Measurements from ENCODE around the gene KDM4C. TPM values are rescaled to one million over a fixed set of nuclear protein-coding genes. Genes with fewer than 3 reads are reported as not detected.

Gene KDM4C
- polyA plus RNA-seq, 1 donor (not counting 4 experiments of a cell fraction or from before 2014, with no cell fraction given), result 17.2 TPM

DNA sequence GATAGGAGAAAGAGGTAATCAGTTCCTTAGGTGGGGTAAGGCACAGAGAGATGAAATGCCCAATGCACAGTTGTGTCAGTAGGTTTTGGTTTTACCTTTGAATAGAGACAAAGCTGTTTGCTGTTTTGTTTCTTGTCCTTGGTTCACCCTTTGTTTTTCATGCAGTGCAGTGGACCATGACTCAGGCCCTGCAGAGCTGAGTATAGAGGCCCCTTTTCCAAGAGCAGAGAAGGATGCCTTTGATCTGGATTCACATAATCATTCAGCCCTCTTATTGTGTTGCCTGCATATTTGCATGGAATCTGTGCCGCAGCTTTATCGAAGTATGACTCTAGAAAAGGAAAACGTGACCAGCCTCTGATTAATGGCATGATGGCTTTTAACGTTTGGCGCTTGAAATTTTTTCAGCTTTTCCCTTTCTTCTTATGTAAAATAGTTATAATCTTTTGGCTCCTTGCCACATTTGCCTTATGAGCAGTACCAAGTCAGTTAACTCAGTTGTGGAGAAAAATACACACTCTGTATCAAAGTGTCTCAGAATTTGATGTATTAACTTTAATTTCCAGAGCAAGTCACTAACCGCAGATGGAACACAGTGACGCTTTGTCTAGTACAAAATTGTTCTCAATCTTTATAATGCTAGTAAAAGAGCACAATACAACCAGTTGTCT, 197.6 kb downstream of the KDM4C start:
- Histone ChIP-seq H3K79me2 (ENCODE audit: control insufficient read depth, insufficient read depth, low read length) (no peaks in the 10 kb centered on the region), H3K9me3 (ENCODE audit: control insufficient read depth, low read depth, low read length) (no peaks in the 10 kb centered on the region), H3K9me1 (ENCODE audit: control insufficient read depth, extremely low read depth, insufficient read depth, low read length) (no peaks in the 10 kb centered on the region), H2AFZ (ENCODE audit: control insufficient read depth, low read length) (no peak overlapping the region), H3K36me3 (ENCODE audit: control insufficient read depth in 2 of 2, extremely low read depth in 1 of 2, insufficient read depth in 2 of 2, low read length in 2 of 2) (peaks cover 0 to 2% of the 10 kb centered on the region in 2 experiments), H3K4me3 (ENCODE audit: control insufficient read depth in 2 of 3, extremely low read depth in 1 of 3, insufficient read depth in 2 of 3, low read depth in 1 of 3, low read length in 3 of 3) (no peak overlapping the region), H3K4me1 (ENCODE audit: control insufficient read depth, extremely low read depth, insufficient read depth, low read length) (no peaks in the 10 kb centered on the region), H3K4me2 (ENCODE audit: control insufficient read depth, extremely low read depth, insufficient read depth, low read depth, low read length) (no peak overlapping the region), H4K20me1 (ENCODE audit: control insufficient read depth, extremely low read depth, insufficient read depth, low read length) (no peaks in the 10 kb centered on the region), H3K27me3 (ENCODE audit: control insufficient read depth, extremely low read depth, insufficient read depth, low read length) (no peaks in the 10 kb centered on the region), H3K27ac (ENCODE audit: control insufficient read depth, insufficient read depth, low read length) (no peak overlapping the region), H3K9ac (ENCODE audit: control insufficient read depth, extremely low read depth, insufficient read depth, low read length) (no peak overlapping the region)
- DNase-seq (ENCODE audit: low read depth, low spot score) (no peak), FAIRE-seq (no peak)
- dilution Hi-C loops (cut with MboI; ENCODE audit: extremely low pct_ligation_motif_present, low sequenced_read_pairs), result no loop called here
- TF ChIP-seq, protein P1, sequence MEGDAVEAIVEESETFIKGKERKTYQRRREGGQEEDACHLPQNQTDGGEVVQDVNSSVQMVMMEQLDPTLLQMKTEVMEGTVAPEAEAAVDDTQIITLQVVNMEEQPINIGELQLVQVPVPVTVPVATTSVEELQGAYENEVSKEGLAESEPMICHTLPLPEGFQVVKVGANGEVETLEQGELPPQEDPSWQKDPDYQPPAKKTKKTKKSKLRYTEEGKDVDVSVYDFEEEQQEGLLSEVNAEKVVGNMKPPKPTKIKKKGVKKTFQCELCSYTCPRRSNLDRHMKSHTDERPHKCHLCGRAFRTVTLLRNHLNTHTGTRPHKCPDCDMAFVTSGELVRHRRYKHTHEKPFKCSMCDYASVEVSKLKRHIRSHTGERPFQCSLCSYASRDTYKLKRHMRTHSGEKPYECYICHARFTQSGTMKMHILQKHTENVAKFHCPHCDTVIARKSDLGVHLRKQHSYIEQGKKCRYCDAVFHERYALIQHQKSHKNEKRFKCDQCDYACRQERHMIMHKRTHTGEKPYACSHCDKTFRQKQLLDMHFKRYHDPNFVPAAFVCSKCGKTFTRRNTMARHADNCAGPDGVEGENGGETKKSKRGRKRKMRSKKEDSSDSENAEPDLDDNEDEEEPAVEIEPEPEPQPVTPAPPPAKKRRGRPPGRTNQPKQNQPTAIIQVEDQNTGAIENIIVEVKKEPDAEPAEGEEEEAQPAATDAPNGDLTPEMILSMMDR (optimal IDR thresholded peaks at IDR 0.05 in 1 of 3, IDR thresholded peaks at IDR 0.05 in 1 of 3, conservative IDR thresholded peaks at IDR 0.05 in 1 of 3; ENCODE audit: extremely low read depth in 1 of 3, insufficient read depth in 2 of 3, low read length in 3 of 3), result no peak
- TF ChIP-seq EZH2 (IDR thresholded peaks at IDR 0.05; ENCODE audit: low read length), result no peak

DNA sequence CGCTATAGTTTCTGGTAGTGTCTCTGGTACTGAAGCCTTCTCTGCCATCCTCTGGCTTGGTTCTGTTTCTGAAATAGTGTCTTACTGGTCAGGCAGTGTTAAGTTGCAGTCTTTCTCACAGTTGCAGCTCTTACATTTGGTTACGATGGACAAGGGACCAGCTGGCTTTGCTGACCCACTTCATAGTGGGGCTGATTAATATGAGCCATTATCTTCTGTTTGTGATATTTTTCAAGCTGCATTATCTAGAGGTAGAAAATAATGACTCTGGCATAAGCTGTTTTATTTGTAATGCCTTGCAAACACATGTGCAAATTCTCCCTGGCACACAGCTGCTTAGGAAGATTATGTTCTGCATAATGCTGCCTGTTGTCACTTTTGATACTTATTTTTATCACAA, 199.1 kb downstream of the KDM4C start:
- Histone ChIP-seq H4K20me1 (ENCODE audit: control insufficient read depth, extremely low read depth, insufficient read depth, low read length) (no peaks in the 10 kb centered on the region), H3K4me2 (ENCODE audit: control insufficient read depth, extremely low read depth, insufficient read depth, low read depth, low read length) (no peak overlapping the region), H3K4me3 (ENCODE audit: control insufficient read depth in 2 of 3, extremely low read depth in 1 of 3, insufficient read depth in 2 of 3, low read depth in 1 of 3, low read length in 3 of 3) (no peak overlapping the region), H3K4me1 (ENCODE audit: control insufficient read depth, extremely low read depth, insufficient read depth, low read length) (no peaks in the 10 kb centered on the region), H3K27ac (ENCODE audit: control insufficient read depth, insufficient read depth, low read length) (no peak overlapping the region), H2AFZ (ENCODE audit: control insufficient read depth, low read length) (no peak overlapping the region), H3K79me2 (ENCODE audit: control insufficient read depth, insufficient read depth, low read length) (no peaks in the 10 kb centered on the region), H3K9ac (ENCODE audit: control insufficient read depth, extremely low read depth, insufficient read depth, low read length) (no peak overlapping the region), H3K36me3 (ENCODE audit: control insufficient read depth in 2 of 2, extremely low read depth in 1 of 2, insufficient read depth in 2 of 2, low read length in 2 of 2) (peaks cover 0 to 2% of the 10 kb centered on the region in 2 experiments), H3K9me3 (ENCODE audit: control insufficient read depth, low read depth, low read length) (no peaks in the 10 kb centered on the region), H3K9me1 (ENCODE audit: control insufficient read depth, extremely low read depth, insufficient read depth, low read length) (no peaks in the 10 kb centered on the region), H3K27me3 (ENCODE audit: control insufficient read depth, extremely low read depth, insufficient read depth, low read length) (no peaks in the 10 kb centered on the region)
- no peak for FAIRE-seq
- TF ChIP-seq, protein P1 (optimal IDR thresholded peaks at IDR 0.05 in 1 of 3, IDR thresholded peaks at IDR 0.05 in 1 of 3, conservative IDR thresholded peaks at IDR 0.05 in 1 of 3; ENCODE audit: extremely low read depth in 1 of 3, insufficient read depth in 2 of 3, low read length in 3 of 3), result no peak
- no peak for TF ChIP-seq EZH2 (IDR thresholded peaks at IDR 0.05; ENCODE audit: low read length)
- DNase-seq (ENCODE audit: low read depth, low spot score), result no peak
- dilution Hi-C loops (cut with MboI; ENCODE audit: extremely low pct_ligation_motif_present, low sequenced_read_pairs), result no loop called here
